ENCODE data around the gene FAM222A. TPM values are rescaled to one million over a fixed set of nuclear protein-coding genes. Genes with fewer than 3 reads are reported as not detected.

The FAM222A gene
- total RNA-seq, 3 donors from 2014 or later, result 1.7 to 4.4 (median 3.5) TPM

DNA sequence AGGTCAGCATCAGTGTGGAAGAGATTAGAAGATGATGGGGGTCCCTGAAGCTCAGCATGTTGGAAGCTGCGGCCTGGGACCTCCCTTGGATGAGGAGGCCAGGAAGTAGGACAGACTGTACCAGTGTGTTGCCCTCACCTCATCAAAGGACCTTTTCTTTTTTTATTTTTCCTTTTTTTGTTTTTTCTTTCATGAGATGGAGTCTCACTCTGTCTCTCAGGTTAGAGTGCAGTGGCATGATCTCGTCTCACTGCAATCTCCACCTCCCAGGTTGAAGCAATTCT lies 16.4 kb upstream of the FAM222A start:
- intact Hi-C loops (cut with DNase I, micrococcal nuclease), result no loop called here
- TF ChIP-seq, protein P1, sequence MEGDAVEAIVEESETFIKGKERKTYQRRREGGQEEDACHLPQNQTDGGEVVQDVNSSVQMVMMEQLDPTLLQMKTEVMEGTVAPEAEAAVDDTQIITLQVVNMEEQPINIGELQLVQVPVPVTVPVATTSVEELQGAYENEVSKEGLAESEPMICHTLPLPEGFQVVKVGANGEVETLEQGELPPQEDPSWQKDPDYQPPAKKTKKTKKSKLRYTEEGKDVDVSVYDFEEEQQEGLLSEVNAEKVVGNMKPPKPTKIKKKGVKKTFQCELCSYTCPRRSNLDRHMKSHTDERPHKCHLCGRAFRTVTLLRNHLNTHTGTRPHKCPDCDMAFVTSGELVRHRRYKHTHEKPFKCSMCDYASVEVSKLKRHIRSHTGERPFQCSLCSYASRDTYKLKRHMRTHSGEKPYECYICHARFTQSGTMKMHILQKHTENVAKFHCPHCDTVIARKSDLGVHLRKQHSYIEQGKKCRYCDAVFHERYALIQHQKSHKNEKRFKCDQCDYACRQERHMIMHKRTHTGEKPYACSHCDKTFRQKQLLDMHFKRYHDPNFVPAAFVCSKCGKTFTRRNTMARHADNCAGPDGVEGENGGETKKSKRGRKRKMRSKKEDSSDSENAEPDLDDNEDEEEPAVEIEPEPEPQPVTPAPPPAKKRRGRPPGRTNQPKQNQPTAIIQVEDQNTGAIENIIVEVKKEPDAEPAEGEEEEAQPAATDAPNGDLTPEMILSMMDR (IDR thresholded peaks at IDR 0.05), result no peak
- DNase-seq (no peak), ATAC-seq (no peak)
- no peak overlapping the region for H3K4me3 ChIP-seq
- no peaks in the 10 kb centered on the region for H3K36me3 ChIP-seq (ENCODE audit: low read depth)
- no peaks in the 10 kb centered on the region for H3K9me3 ChIP-seq
- peaks cover 5% of the 10 kb centered on the region for H3K4me1 ChIP-seq (ENCODE audit: low read depth)

DNA sequence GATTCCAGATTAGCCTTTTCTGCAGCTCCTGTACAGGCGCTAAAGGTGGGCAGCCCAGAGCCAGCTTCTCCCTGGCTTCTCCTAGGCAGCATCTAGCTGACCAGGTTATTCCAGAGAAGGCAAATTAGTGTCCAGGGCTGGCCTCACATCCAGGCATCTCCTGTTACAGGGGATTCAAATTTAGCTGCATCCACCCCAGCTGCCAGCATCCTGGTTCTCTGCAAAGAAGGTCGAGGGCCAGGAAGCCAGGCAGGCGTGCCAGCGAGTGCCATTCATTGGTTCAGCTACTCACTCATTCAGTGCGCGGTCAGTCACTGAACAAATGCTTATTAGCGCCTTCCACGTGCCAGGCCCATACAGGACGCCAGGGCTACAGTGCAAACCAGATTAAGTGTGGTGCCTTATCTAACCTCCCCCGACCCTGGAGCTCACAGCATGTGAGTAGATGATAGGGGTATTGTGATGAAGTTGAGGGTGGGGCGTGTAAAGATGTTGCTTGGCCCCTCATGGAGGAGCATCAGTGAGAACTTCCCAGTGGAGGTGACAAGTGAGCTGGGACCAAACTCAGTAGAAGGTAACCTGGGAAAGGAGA lies 15.7 kb upstream of the FAM222A start:
- TF ChIP-seq, protein P1 (IDR thresholded peaks at IDR 0.05), result no peak
- ATAC-seq (no peak), DNase-seq (no peak)
- intact Hi-C loops (cut with DNase I, micrococcal nuclease), result no loop called here
- no peaks in the 10 kb centered on the region for H3K9me3 ChIP-seq
- no peaks in the 10 kb centered on the region for H3K36me3 ChIP-seq (ENCODE audit: low read depth)
- peaks cover 5% of the 10 kb centered on the region for H3K4me1 ChIP-seq (ENCODE audit: low read depth)
- H3K4me3 ChIP-seq, result no peak overlapping the region

DNA sequence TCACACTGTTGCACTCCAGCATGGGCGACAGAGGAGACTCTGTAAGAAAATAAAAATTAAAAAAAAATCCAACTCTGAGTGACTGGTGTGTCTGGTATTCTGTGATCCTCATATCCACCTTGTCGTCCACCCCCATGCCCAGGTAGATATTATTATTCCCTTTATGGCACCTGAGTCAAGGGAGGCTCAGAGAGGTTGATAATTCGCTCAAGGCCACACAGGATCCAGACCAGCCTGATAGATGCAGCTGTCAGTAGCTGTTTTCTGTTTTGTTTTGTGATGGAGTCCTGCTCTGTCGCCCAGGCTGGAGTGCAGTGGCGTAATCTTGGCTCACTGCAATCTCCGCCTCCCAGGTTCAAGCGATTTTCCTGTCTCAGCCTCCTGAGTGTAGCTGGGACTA lies 14.8 kb upstream of the FAM222A start:
- ATAC-seq (no peak), DNase-seq (no peak)
- Histone ChIP-seq H3K36me3 (ENCODE audit: low read depth) (no peaks in the 10 kb centered on the region), H3K4me3 (no peak overlapping the region), H3K4me1 (ENCODE audit: low read depth) (peaks cover 5% of the 10 kb centered on the region), H3K9me3 (no peaks in the 10 kb centered on the region)
- TF ChIP-seq, protein P1 (IDR thresholded peaks at IDR 0.05), result no peak
- intact Hi-C loops (cut with DNase I, micrococcal nuclease), result no loop called here

DNA sequence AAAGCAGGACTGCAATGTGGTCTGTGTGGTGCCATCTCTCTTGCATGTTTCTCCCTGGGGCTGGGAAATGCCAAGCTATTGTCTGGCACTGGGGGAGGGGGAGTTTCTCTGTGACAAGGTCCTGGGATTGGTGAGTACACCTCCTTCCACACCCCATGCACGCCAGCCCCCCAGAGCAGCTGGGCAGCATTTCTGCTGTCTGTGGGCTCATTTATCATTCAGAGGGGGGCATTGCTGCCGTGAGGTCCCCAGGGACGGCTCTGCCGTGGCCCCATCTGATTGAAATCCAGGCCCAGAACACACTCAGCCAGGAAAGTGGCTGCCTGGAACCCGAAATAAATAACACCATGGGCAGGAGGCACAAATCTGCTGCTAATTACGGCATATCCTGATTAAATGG lies 12.6 kb upstream of the FAM222A start:
- intact Hi-C loops (cut with DNase I, micrococcal nuclease), result no loop called here
- DNase-seq (no peak), ATAC-seq (no peak)
- Histone ChIP-seq H3K4me1 (ENCODE audit: low read depth) (peaks cover 3% of the 10 kb centered on the region), H3K9me3 (no peaks in the 10 kb centered on the region), H3K4me3 (no peak overlapping the region), H3K36me3 (ENCODE audit: low read depth) (no peaks in the 10 kb centered on the region)
- TF ChIP-seq, protein P1 (IDR thresholded peaks at IDR 0.05), result no peak

DNA sequence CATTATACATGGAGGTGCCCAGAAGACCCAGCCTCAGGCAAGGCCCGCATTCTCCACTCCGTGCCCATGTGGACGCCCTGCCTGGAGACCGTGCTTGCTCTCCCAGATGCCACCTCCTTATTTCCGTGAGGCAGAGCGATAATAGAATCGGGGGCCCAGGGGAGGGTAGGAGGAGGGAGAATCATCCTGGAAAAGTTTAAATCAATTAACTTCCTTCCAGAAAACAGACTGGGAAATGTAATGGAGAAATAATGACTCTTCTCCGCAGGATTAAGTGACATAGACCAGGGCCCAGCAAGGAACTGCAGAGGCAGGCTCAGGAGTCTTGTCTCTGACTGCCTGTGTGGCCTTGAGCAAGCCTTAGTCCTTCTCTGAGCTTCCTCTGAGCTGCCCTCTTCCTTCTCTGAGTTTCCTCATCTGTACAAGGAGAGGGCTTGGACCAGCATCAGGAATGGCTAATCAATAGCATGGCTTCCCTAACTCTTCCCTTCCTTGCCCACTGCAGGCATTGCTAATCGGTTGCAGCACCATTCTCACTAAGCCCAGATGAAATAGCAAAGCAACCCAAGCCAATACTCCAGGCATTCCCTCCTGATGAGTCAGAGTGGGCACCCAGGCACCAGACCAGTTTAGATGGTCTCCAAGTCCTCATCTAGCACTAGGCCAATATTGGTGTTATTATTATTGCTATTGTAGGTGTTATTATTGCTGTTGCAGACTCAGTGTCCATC lies 11.3 kb upstream of the FAM222A start:
- Histone ChIP-seq H3K4me1 (ENCODE audit: low read depth) (peaks cover 2% of the 10 kb centered on the region), H3K4me3 (no peak overlapping the region), H3K36me3 (ENCODE audit: low read depth) (no peaks in the 10 kb centered on the region), H3K9me3 (no peaks in the 10 kb centered on the region)
- ATAC-seq, result no peak
- intact Hi-C loops (cut with DNase I, micrococcal nuclease), result no loop called here
- no peak for DNase-seq
- TF ChIP-seq, protein P1 (IDR thresholded peaks at IDR 0.05), result no peak

All from mucosa of descending colon (tissue), 3 donors.